Vagina (tissue), 2 donors: ENCODE data around the gene GRM8. TPM values are rescaled to one million over a fixed set of nuclear protein-coding genes. Genes with fewer than 3 reads are reported as not detected.

ENCODE experiments used
- DNase-seq, 2 donors: peaks; one replicate each; pipeline ENCODE4 v3.0.0-alpha.2; 2017; ENCODE audit errors: extremely low spot score in 2 of 2
- H3K27ac ChIP-seq: fragments of 200-600 bp; sonication (generic); one replicate; pipeline ENCODE4 v1.5.1; 2019
- H3K27me3 ChIP-seq: fragments of 200-600 bp; sonication (generic); one replicate; pipeline ENCODE4 v1.5.1; 2019
- H3K36me3 ChIP-seq, 2 donors: fragments of 200-600 bp; sonication (generic); one replicate each; pipeline ENCODE4 v1.5.1; 2017 to 2019
- H3K4me1 ChIP-seq: fragments of 200-600 bp; sonication (generic); one replicate; pipeline ENCODE4 v1.5.1; 2019
- H3K4me3 ChIP-seq, 2 donors: fragments of 200-600 bp; sonication (generic); 1 replicate in 1 of 2; 2 replicates in 1 of 2; pipeline ENCODE4 v1.5.1; 2016 to 2019
- H3K9me3 ChIP-seq: fragments of 200-600 bp; sonication (generic); one replicate; pipeline ENCODE4 v1.5.1; 2019
- POLR2A ChIP-seq, 2 donors: fragments of 450-650 bp; IDR thresholded peaks; one replicate each; pipeline ENCODE4 v1.6.1; 2017; ENCODE audit warnings: antibody characterized with exemption in 2 of 2, mild to moderate bottlenecking in 2 of 2, moderate library complexity in 2 of 2
- POLR2AphosphoS5 ChIP-seq, 2 donors: sonication (generic); formaldehyde crosslinking; IDR thresholded peaks; one replicate each; pipeline ENCODE4 v1.9.0; 2017; ENCODE audit warnings: antibody characterized with exemption in 2 of 2, mild to moderate bottlenecking in 2 of 2, low read depth in 1 of 2; ENCODE audit not compliant: insufficient read depth in 1 of 2
- intact Hi-C: fragments of 100-400 bp; cut with DNase I; formaldehyde crosslinking; loops from one replicate; pipeline ENCODE4 v1.15.1; 2023
- total RNA-seq: library from RNA; depleted of rRNA; stranded (reverse); fragments of >200 nt; gene quantifications from one replicate; pipeline ENCODE4 v1.2.3, GENCODE V29; 2016
- TF ChIP-seq, protein P1 (sequence below), 3 experiments: fragments of 450-650 bp in 2 of 3; fragments of 200-600 bp in 1 of 3; sonication (generic) in 1 of 3; IDR thresholded peaks; one replicate each; pipeline ENCODE4 v1.5.1; 2017 to 2019; ENCODE audit warnings: antibody characterized with exemption in 3 of 3, mild to moderate bottlenecking in 2 of 3, moderate library complexity in 2 of 3

The GRM8 gene
- total RNA-seq, 1 donor from 2014 or later, result not detected

GRCh38 chr7:126957443-126957842 lies 295.3 kb downstream of the GRM8 start:
- DNase-seq, result no peak
- Histone ChIP-seq H3K9me3 (no peaks in the 10 kb centered on the region), H3K4me1 (no peaks in the 10 kb centered on the region), H3K27me3 (no peaks in the 10 kb centered on the region), H3K27ac (no peak overlapping the region), H3K36me3 (no peaks in the 10 kb centered on the region), H3K4me3 (no peak overlapping the region)
- TF ChIP-seq, protein P1, sequence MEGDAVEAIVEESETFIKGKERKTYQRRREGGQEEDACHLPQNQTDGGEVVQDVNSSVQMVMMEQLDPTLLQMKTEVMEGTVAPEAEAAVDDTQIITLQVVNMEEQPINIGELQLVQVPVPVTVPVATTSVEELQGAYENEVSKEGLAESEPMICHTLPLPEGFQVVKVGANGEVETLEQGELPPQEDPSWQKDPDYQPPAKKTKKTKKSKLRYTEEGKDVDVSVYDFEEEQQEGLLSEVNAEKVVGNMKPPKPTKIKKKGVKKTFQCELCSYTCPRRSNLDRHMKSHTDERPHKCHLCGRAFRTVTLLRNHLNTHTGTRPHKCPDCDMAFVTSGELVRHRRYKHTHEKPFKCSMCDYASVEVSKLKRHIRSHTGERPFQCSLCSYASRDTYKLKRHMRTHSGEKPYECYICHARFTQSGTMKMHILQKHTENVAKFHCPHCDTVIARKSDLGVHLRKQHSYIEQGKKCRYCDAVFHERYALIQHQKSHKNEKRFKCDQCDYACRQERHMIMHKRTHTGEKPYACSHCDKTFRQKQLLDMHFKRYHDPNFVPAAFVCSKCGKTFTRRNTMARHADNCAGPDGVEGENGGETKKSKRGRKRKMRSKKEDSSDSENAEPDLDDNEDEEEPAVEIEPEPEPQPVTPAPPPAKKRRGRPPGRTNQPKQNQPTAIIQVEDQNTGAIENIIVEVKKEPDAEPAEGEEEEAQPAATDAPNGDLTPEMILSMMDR (IDR thresholded peaks at IDR 0.05), result no peak
- TF ChIP-seq POLR2AphosphoS5 (IDR thresholded peaks at IDR 0.05; ENCODE audit: insufficient read depth in 1 of 2, low read depth in 1 of 2) (no peak), POLR2A (IDR thresholded peaks at IDR 0.05) (no peak)
- intact Hi-C loops, result no loop called here

GRCh38 chr7:126953461-126953860 lies 299.3 kb downstream of the GRM8 start:
- Histone ChIP-seq H3K9me3 (no peaks in the 10 kb centered on the region), H3K4me1 (no peaks in the 10 kb centered on the region), H3K27ac (no peak overlapping the region), H3K27me3 (no peaks in the 10 kb centered on the region), H3K4me3 (no peak overlapping the region), H3K36me3 (no peaks in the 10 kb centered on the region)
- DNase-seq, result no peak
- TF ChIP-seq POLR2A (IDR thresholded peaks at IDR 0.05) (no peak), POLR2AphosphoS5 (IDR thresholded peaks at IDR 0.05; ENCODE audit: insufficient read depth in 1 of 2, low read depth in 1 of 2) (no peak)
- TF ChIP-seq, protein P1 (IDR thresholded peaks at IDR 0.05), result no peak
- intact Hi-C loops, result no loop called here

DNA sequence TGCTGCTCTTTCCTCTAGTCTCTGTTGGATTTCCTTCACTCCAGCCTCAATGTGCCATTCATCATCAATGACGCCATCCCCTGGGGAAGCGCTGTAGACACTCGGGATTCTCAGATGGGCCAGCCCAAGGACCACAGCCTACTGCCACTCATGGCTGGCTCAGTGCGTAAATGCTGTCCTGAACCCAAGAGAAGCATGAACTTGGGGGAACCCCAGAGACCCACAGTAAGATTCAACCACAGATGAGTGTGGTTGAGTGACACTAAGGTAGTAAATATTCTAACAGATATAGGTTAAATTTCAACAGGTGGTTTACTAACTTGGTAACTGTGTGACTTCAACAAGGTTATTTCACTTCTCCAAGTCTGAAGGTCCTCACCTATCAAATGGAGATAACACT lies 304.1 kb downstream of the GRM8 start:
- no peaks in the 10 kb centered on the region for H3K36me3 ChIP-seq
- intact Hi-C loops, result no loop called here
- DNase-seq, result no peak
- H3K4me1 ChIP-seq, result no peaks in the 10 kb centered on the region
- H3K27me3 ChIP-seq, result no peaks in the 10 kb centered on the region
- H3K9me3 ChIP-seq, result no peaks in the 10 kb centered on the region
- H3K4me3 ChIP-seq, result no peak overlapping the region
- TF ChIP-seq POLR2AphosphoS5 (IDR thresholded peaks at IDR 0.05; ENCODE audit: insufficient read depth in 1 of 2, low read depth in 1 of 2) (no peak), POLR2A (IDR thresholded peaks at IDR 0.05) (no peak)
- TF ChIP-seq, protein P1 (IDR thresholded peaks at IDR 0.05), result no peak
- H3K27ac ChIP-seq, result no peak overlapping the region

DNA sequence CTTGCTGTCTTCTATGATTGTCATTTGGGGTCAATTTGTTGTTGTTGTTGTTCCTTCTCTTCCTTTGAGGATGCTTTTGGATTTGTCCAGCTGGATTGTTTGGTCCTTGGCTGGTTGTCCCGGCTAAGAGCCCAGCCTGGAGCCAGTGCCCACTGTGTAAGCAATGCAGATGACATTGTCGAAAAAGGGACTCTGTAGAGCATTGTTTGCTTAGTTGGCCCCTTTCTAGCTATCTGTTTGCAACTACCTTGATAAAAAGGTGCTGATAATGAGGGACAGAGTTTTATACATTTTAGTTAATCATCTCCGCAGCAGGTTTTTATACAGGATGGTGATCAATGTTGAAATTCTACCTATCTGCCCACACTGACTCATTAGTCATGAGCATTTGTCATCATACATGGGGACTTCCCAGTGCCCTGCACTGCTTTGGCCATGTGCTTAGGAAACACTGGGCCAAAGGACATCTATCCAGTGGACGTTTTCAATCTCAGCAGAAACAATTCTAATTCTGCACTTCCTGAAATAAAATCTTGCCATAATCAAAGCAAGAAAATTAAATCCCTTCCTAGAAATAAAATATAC lies 311.9 kb downstream of the GRM8 start:
- intact Hi-C loops, result no loop called here
- Histone ChIP-seq H3K4me3 (no peak overlapping the region), H3K27ac (no peak overlapping the region), H3K27me3 (no peaks in the 10 kb centered on the region), H3K4me1 (no peaks in the 10 kb centered on the region), H3K9me3 (no peaks in the 10 kb centered on the region), H3K36me3 (no peaks in the 10 kb centered on the region)
- DNase-seq, result no peak
- no peak for TF ChIP-seq POLR2AphosphoS5 (IDR thresholded peaks at IDR 0.05; ENCODE audit: insufficient read depth in 1 of 2, low read depth in 1 of 2)
- TF ChIP-seq, protein P1 (IDR thresholded peaks at IDR 0.05), result no peak
- no peak for TF ChIP-seq POLR2A (IDR thresholded peaks at IDR 0.05)

DNA sequence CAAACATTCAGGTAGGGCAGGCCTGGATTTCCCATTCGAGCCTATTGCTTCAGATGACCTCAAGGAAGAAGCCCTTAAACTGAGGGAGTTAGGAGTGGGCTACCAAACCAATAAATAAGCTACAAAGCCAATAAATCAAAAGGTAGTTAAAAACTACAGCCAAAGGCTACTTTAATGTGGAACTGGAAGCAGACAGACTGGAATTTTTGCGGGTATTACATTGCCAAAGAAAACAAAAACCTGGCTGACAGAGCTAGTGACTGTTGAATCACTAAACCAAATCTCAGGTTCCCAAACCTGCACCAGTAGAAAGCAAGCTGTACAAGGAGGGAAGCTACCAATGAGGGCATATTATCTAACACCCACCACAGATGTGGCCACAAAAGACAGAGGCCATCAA lies 315.6 kb downstream of the GRM8 start:
- H3K4me1 ChIP-seq, result no peaks in the 10 kb centered on the region
- no peaks in the 10 kb centered on the region for H3K36me3 ChIP-seq
- H3K4me3 ChIP-seq, result no peak overlapping the region
- no peak for TF ChIP-seq POLR2A (IDR thresholded peaks at IDR 0.05)
- TF ChIP-seq, protein P1 (IDR thresholded peaks at IDR 0.05), result no peak
- no peak for TF ChIP-seq POLR2AphosphoS5 (IDR thresholded peaks at IDR 0.05; ENCODE audit: insufficient read depth in 1 of 2, low read depth in 1 of 2)
- H3K27ac ChIP-seq, result no peak overlapping the region
- no peaks in the 10 kb centered on the region for H3K27me3 ChIP-seq
- no peaks in the 10 kb centered on the region for H3K9me3 ChIP-seq
- no peak for DNase-seq
- intact Hi-C loops, result no loop called here
